B cell (primary cell): ENCODE measurements around the gene NLGN1.

Source experiments
- EZH2 ChIP-seq: IDR thresholded peaks from 2 replicates; pipeline ENCODE4 v1.6.1; 2012; ENCODE audit warnings: borderline replicate concordance, low read depth, mild to moderate bottlenecking, moderate library complexity, low read length; ENCODE audit not compliant: insufficient read depth, poor library complexity, severe bottlenecking
- TF ChIP-seq, protein P1 (sequence below): fragments of 200-600 bp; IDR thresholded peaks from one replicate; pipeline ENCODE4 v1.8.0; 2022; ENCODE audit warnings: antibody characterized with exemption, mild to moderate bottlenecking

DNA sequence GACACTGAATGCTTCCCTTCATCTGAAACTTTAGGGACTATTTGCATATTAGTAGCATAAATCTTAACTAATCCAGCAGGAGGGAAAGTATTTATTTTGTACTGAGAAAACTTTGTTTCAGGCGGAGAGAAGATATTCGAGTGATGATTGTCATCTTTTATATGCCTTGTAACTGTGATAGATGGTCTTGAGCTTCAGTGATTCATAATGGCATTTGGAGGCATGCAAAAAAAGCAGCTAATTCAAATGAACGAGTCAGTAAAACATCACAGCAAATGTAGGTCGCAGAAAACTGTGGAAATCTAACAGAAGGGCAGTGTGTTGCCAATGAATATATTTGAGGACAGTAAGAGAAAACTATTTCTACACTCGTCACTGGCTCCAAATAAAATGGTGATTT lies 817.9 kb downstream of the NLGN1 start:
- TF ChIP-seq, protein P1, sequence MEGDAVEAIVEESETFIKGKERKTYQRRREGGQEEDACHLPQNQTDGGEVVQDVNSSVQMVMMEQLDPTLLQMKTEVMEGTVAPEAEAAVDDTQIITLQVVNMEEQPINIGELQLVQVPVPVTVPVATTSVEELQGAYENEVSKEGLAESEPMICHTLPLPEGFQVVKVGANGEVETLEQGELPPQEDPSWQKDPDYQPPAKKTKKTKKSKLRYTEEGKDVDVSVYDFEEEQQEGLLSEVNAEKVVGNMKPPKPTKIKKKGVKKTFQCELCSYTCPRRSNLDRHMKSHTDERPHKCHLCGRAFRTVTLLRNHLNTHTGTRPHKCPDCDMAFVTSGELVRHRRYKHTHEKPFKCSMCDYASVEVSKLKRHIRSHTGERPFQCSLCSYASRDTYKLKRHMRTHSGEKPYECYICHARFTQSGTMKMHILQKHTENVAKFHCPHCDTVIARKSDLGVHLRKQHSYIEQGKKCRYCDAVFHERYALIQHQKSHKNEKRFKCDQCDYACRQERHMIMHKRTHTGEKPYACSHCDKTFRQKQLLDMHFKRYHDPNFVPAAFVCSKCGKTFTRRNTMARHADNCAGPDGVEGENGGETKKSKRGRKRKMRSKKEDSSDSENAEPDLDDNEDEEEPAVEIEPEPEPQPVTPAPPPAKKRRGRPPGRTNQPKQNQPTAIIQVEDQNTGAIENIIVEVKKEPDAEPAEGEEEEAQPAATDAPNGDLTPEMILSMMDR, result no peak
- TF ChIP-seq EZH2, result no peak
